Calu3 (cell line): Measurements from ENCODE around the gene ACTL6B. TPM values are rescaled to one million over a fixed set of nuclear protein-coding genes. Genes with fewer than 3 reads are reported as not detected.
A peak's percentile ranks its signal among the peaks of the same experiment; 100 is the strongest.

ENCODE experiments used
- BruUV-seq: library from RNA; stranded (reverse); fragments of 400-500 nt; replicated peaks from 2 replicates; lab custom pipeline; 2021; lab: Mats Ljungman, UMichigan
- CTCF ChIA-PET: fragments of 300-600 bp; sonication (Branson Sonifier 250); formaldehyde crosslinking; loops from one replicate; lab custom pipeline; 2022; ENCODE audit warnings: antibody characterized with exemption; lab: Charles Lee
- DNase-seq: peaks from one replicate; pipeline ENCODE4 v3.0.0; 2022
- H3K27ac Mint-ChIP-seq: one replicate; pipeline ENCODE4 v1.8.0; 2022; ENCODE audit warnings: mixed read lengths; ENCODE audit not compliant: unreplicated experiment
- H3K27me3 Mint-ChIP-seq: one replicate; pipeline ENCODE4 v1.8.0; 2022; ENCODE audit warnings: mixed read lengths; ENCODE audit not compliant: unreplicated experiment
- H3K36me3 Mint-ChIP-seq: one replicate; pipeline ENCODE4 v1.8.0; 2022; ENCODE audit warnings: mild to moderate bottlenecking, moderate library complexity, mixed read lengths; ENCODE audit not compliant: insufficient read depth, unreplicated experiment
- H3K4me1 Mint-ChIP-seq: one replicate; pipeline ENCODE4 v1.8.0; 2022; ENCODE audit warnings: mild to moderate bottlenecking, low read depth, mixed read lengths; ENCODE audit not compliant: unreplicated experiment
- H3K4me3 Mint-ChIP-seq: one replicate; pipeline ENCODE4 v1.8.0; 2022; ENCODE audit warnings: mild to moderate bottlenecking, low read depth, moderate library complexity, mixed read lengths; ENCODE audit not compliant: unreplicated experiment
- H3K9me3 Mint-ChIP-seq: one replicate; pipeline ENCODE4 v1.8.0; 2022; ENCODE audit warnings: low read depth, mixed read lengths; ENCODE audit not compliant: unreplicated experiment
- CTCF ChIP-seq: fragments of 200-600 bp; IDR thresholded peaks from one replicate; pipeline ENCODE4 v1.8.0; 2022; ENCODE audit warnings: antibody characterized with exemption; ENCODE audit not compliant: unreplicated experiment
- intact Hi-C: fragments of 100-400 bp; cut with micrococcal nuclease; formaldehyde crosslinking; loops from one replicate; pipeline ENCODE4 v1.10.0; 2022; ENCODE audit not compliant: unreplicated experiment
- total RNA-seq: library from RNA; stranded (reverse); gene quantifications from 2 replicates; pipeline ENCODE4 v1.2.3, GENCODE V29; 2022

ACTL6B gene
- total RNA-seq, 1 experiment from 2014 or later, result not detected

GRCh38 chr7:100620239-100620638 lies 36.0 kb downstream of the ACTL6B start:
- CTCF ChIA-PET, result no interaction called here
- Mint-ChIP-seq H3K4me3 (no peak overlapping the region), H3K27me3 (no peaks in the 10 kb centered on the region), H3K36me3 (no peaks in the 10 kb centered on the region), H3K4me1 (no peaks in the 10 kb centered on the region), H3K9me3 (no peaks in the 10 kb centered on the region), H3K27ac (no peak overlapping the region)
- no peak for DNase-seq
- intact Hi-C loops, result no loop called here
- TF ChIP-seq CTCF, result no peak
- no TSS peak for BruUV-seq

GRCh38 chr7:100614308-100614861 lies 41.9 kb downstream of the ACTL6B start:
- no peak overlapping the region for H3K27ac Mint-ChIP-seq
- no TSS peak for BruUV-seq
- H3K9me3 Mint-ChIP-seq, result no peaks in the 10 kb centered on the region
- DNase-seq, result no peak
- TF ChIP-seq CTCF, result no peak
- no peaks in the 10 kb centered on the region for H3K4me1 Mint-ChIP-seq
- H3K36me3 Mint-ChIP-seq, result peaks cover 24% of the 10 kb centered on the region
- no peaks in the 10 kb centered on the region for H3K27me3 Mint-ChIP-seq
- H3K4me3 Mint-ChIP-seq, result no peak overlapping the region
- intact Hi-C loops, result no loop called here
- CTCF ChIA-PET, result interaction anchor here (1.0 kb wide), 1 partner anchor 92 kb away, joined by 3 read pairs; the partner anchor contains the start of gene POP7

GRCh38 chr7:100613412-100614175 lies 42.7 kb downstream of the ACTL6B start:
- no TSS peak for BruUV-seq
- peaks cover 24% of the 10 kb centered on the region for H3K36me3 Mint-ChIP-seq
- no peaks in the 10 kb centered on the region for H3K27me3 Mint-ChIP-seq
- H3K4me1 Mint-ChIP-seq, result no peaks in the 10 kb centered on the region
- H3K4me3 Mint-ChIP-seq, result peak overlapping the region; percentile 97
- DNase-seq, result no peak
- CTCF ChIA-PET, result interaction anchor here (0.6 to 1.6 kb wide), 3 partner anchors 92 to 144 kb away, joined by 3 to 6 read pairs (median 5); partner anchors contain the start of gene POP7
- H3K9me3 Mint-ChIP-seq, result no peaks in the 10 kb centered on the region
- no peak overlapping the region for H3K27ac Mint-ChIP-seq
- intact Hi-C loops, result no loop called here
- TF ChIP-seq CTCF, result no peak

GRCh38 chr7:100612730-100613390 lies 43.4 kb downstream of the ACTL6B start:
- CTCF ChIA-PET, result interaction anchor here (0.5 to 1.6 kb wide), 6 partner anchors 11 to 93 kb away, joined by 3 to 7 read pairs (median 4); partner anchors contain the start of gene POP7
- BruUV-seq, result TSS peak; percentile 63
- TF ChIP-seq CTCF, result no peak

More at GRCh38 chr7:100612730-100613390, 43.4 kb downstream of the ACTL6B start:
- H3K27ac Mint-ChIP-seq, result peak overlapping the region; percentile 97
- no peaks in the 10 kb centered on the region for H3K9me3 Mint-ChIP-seq
- H3K27me3 Mint-ChIP-seq, result no peaks in the 10 kb centered on the region
- H3K36me3 Mint-ChIP-seq, result peaks cover 24% of the 10 kb centered on the region
- peak overlapping the region; percentile 97 for H3K4me3 Mint-ChIP-seq
- intact Hi-C loops, result no loop called here
- DNase-seq, result no peak
- H3K4me1 Mint-ChIP-seq, result no peaks in the 10 kb centered on the region
